NB4 (cell line): Measurements from ENCODE around the gene SH2D6.

ENCODE experiments used
- MYC ChIP-seq: IDR thresholded peaks from 2 replicates; pipeline ENCODE4 v1.6.1; 2011; ENCODE audit warnings: low read depth, low read length
- POLR2A ChIP-seq: IDR thresholded peaks from 2 replicates; pipeline ENCODE4 v1.6.1; 2011; ENCODE audit warnings: mild to moderate bottlenecking; ENCODE audit not compliant: insufficient read length; ENCODE audit errors: extremely low read depth
- TF ChIP-seq, protein P1 (sequence below): IDR thresholded peaks from one replicate; pipeline ENCODE4 v1.5.1; 2012; ENCODE audit warnings: low read depth, low read length
- TF ChIP-seq, protein P2 (sequence below): IDR thresholded peaks from 2 replicates; pipeline ENCODE4 v1.6.1; 2011; ENCODE audit warnings: low read depth, low read length

DNA sequence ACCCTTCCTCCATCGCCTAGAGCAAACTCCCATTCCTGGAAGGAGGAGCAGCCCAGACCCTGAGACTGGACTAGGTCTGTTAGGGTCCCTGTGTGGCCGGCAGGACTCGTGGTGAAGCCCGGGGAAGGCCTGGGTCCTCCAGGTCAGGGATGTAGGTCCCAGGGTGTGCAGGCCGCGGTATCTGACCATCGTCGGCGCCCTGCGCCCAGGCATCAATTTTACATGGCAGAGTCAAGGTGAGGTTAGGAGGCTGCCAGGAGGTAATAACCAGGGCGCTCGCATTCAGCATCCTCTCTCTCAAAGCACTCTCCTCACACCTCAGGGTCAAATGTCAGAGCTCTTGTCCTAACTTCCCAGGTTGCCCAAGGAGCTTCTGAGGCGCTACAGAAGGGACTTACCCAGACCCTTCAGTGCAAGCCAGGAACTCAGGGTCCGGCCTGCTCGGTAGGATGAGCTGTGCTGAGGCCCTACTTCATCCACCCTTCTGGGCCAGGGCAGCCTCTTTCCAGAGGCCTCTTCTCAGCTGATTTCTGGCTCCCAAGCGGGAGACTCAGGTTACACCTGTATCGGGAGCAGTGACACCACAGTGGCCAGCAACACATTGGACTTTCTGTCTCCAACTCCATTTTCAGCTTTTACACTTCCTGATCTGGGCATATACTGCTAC is 628 bp downstream of the SH2D6 start:
- TF ChIP-seq POLR2A = no peak
- no peak for TF ChIP-seq MYC
- TF ChIP-seq, protein P1, sequence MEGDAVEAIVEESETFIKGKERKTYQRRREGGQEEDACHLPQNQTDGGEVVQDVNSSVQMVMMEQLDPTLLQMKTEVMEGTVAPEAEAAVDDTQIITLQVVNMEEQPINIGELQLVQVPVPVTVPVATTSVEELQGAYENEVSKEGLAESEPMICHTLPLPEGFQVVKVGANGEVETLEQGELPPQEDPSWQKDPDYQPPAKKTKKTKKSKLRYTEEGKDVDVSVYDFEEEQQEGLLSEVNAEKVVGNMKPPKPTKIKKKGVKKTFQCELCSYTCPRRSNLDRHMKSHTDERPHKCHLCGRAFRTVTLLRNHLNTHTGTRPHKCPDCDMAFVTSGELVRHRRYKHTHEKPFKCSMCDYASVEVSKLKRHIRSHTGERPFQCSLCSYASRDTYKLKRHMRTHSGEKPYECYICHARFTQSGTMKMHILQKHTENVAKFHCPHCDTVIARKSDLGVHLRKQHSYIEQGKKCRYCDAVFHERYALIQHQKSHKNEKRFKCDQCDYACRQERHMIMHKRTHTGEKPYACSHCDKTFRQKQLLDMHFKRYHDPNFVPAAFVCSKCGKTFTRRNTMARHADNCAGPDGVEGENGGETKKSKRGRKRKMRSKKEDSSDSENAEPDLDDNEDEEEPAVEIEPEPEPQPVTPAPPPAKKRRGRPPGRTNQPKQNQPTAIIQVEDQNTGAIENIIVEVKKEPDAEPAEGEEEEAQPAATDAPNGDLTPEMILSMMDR = no peak
- TF ChIP-seq, protein P2, sequence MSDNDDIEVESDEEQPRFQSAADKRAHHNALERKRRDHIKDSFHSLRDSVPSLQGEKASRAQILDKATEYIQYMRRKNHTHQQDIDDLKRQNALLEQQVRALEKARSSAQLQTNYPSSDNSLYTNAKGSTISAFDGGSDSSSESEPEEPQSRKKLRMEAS = no peak
